Activated T-cell treated with anti-CD3 and anti-CD28 coated beads for 24 hours (primary cell): ENCODE results near the gene FRMD5.
A peak's percentile ranks its signal among the peaks of the same experiment; 100 is the strongest.
"Not testable (repeated sequence)": the region's sequence is repeated elsewhere in the genome, so short reads cannot be mapped to it uniquely, and the experiment has no call there.

Experiments used
- DNase-seq: peaks from one replicate; pipeline ENCODE4 v3.0.0-alpha.2; 2020; ENCODE audit warnings: low read depth

The FRMD5 gene

GRCh38 chr15:44195151-44195740, at the start of gene FRMD5:
TSS of gene FRMD5 (minus strand) at chr15:44195271.
- DNase-seq, result peak; percentile 85

- DNase-seq, result no peak
Measured at GRCh38 chr15:44243829-44244228, 48.8 kb upstream of the FRMD5 start.

GRCh38 chr15:44243141-44243540, 48.1 kb upstream of the FRMD5 start:
- no peak for DNase-seq

- DNase-seq, result no peak
Measured at GRCh38 chr15:44231842-44232241, 36.8 kb upstream of the FRMD5 start.

- not testable (repeated sequence) for DNase-seq
Measured at GRCh38 chr15:44229301-44229700, 34.2 kb upstream of the FRMD5 start.

GRCh38 chr15:44227584-44227983, 32.5 kb upstream of the FRMD5 start:
- DNase-seq, result no peak

GRCh38 chr15:44227001-44227400, 31.9 kb upstream of the FRMD5 start:
- DNase-seq, result not testable (repeated sequence)

- DNase-seq, result no peak
Measured at GRCh38 chr15:44222478-44222877, 27.4 kb upstream of the FRMD5 start.

- no peak for DNase-seq
Measured at GRCh38 chr15:44219073-44219472, 24.0 kb upstream of the FRMD5 start.

- no peak for DNase-seq
Measured at GRCh38 chr15:44216958-44217357, 21.9 kb upstream of the FRMD5 start.

GRCh38 chr15:44215594-44215993, 20.5 kb upstream of the FRMD5 start:
- DNase-seq, result no peak

- DNase-seq, result no peak
Measured at GRCh38 chr15:44208956-44209355, 13.9 kb upstream of the FRMD5 start.

- no peak for DNase-seq
Measured at GRCh38 chr15:44207643-44208042, 12.6 kb upstream of the FRMD5 start.

- DNase-seq, result no peak
Measured at GRCh38 chr15:44199393-44199792, 4.3 kb upstream of the FRMD5 start.

GRCh38 chr15:44194323-44195150, 534 bp downstream of the FRMD5 start:
- DNase-seq, result peak; percentile 20

GRCh38 chr15:44193651-44194322, 1.3 kb downstream of the FRMD5 start:
- DNase-seq, result no peak

GRCh38 chr15:44188795-44189194, 6.3 kb downstream of the FRMD5 start:
- no peak for DNase-seq

GRCh38 chr15:44186705-44187104, 8.4 kb downstream of the FRMD5 start:
- DNase-seq, result no peak

- DNase-seq, result no peak
Measured at GRCh38 chr15:44183363-44183762, 11.7 kb downstream of the FRMD5 start.

GRCh38 chr15:44181410-44181809, 13.7 kb downstream of the FRMD5 start:
- no peak for DNase-seq

- DNase-seq, result no peak
Measured at GRCh38 chr15:44177139-44177538, 17.9 kb downstream of the FRMD5 start.

- DNase-seq, result no peak
Measured at GRCh38 chr15:44173813-44174212, 21.3 kb downstream of the FRMD5 start.

GRCh38 chr15:44163370-44163769, 31.7 kb downstream of the FRMD5 start:
- no peak for DNase-seq
